K562 (cell line): ENCODE results near the gene LRRC1. TPM values are rescaled to one million over a fixed set of nuclear protein-coding genes. Genes with fewer than 3 reads are reported as not detected.

Experiments used
- ATAC-seq: fragments of 200-7000 bp; cut with Tn5 transposase; 3 replicates; pipeline ENCODE4 v1.9.1; 2020; ENCODE audit warnings: moderate library complexity
- BruUV-seq: library from RNA; stranded (reverse); fragments of 400-500 nt; replicated peaks from 2 replicates; lab custom pipeline; 2021; lab: Mats Ljungman, UMichigan
- CTCF ChIA-PET: fragments of 300-600 bp; formaldehyde crosslinking; extraction: SDS; loops from one replicate; lab custom pipeline; 2021; ENCODE audit warnings: low intra/inter-chr PET ratio; lab: Yijun Ruan, JAX
- POLR2A ChIA-PET: fragments of 300-600, 350-650 bp; sonication (Branson Sonifier 250); formaldehyde crosslinking; extraction: SDS; loops from one replicate; lab custom pipeline; 2021; ENCODE audit warnings: antibody characterized with exemption, inconsistent platforms; lab: Yijun Ruan, JAX
- DNase-seq, 4 experiments: peaks; one replicate each; pipeline versions ENCODE4 v3.0.0 to v3.0.0-alpha.2; 2011 to 2018; ENCODE audit warnings: low spot score in 3 of 4, mixed read lengths in 3 of 4; ENCODE audit errors: extremely low read depth in 1 of 4
- FAIRE-seq: peaks from 2 replicates; lab custom pipeline; 2011; peaks lifted over from hg19 to GRCh38; lab: Jason Lieb, UNC
- H2AFZ ChIP-seq: 2 replicates; pipeline ENCODE4 v1.6.0; 2011; ENCODE audit warnings: low read depth, low read length, control low read depth, inconsistent platforms
- H3K27ac ChIP-seq: fragments of 200-600 bp; 3 replicates; pipeline ENCODE4 v1.8.0; 2011; ENCODE audit warnings: low read depth, mild to moderate bottlenecking, control low read depth, inconsistent platforms, low read length, moderate library complexity, mixed read lengths; ENCODE audit errors: extremely low read depth
- H3K27me3 ChIP-seq, 2 experiments: fragments of 300-600 bp in 1 of 2; 2 replicates in 1 of 2; 3 replicates in 1 of 2; pipeline versions ENCODE4 v1.6.0 to v1.8.0; 2011; ENCODE audit warnings: inconsistent platforms in 2 of 2, low read length in 2 of 2, mild to moderate bottlenecking in 1 of 2, mixed read lengths in 1 of 2, moderate library complexity in 1 of 2; ENCODE audit not compliant: control insufficient read depth in 2 of 2, insufficient read depth in 2 of 2
- H3K36me3 ChIP-seq: fragments of 300-600 bp; 3 replicates; pipeline ENCODE4 v1.8.0; 2011; ENCODE audit warnings: mild to moderate bottlenecking, low read length, inconsistent platforms; ENCODE audit not compliant: control insufficient read depth, insufficient read depth
- H3K4me1 ChIP-seq, 2 experiments: fragments of 200-600 bp in 1 of 2; replicated peaks in 1 of 2; 2 replicates in 1 of 2; 3 replicates in 1 of 2; pipeline versions ENCODE4 v1.5.1 to v1.8.0; 2011; ENCODE audit warnings: inconsistent platforms in 2 of 2, low read length in 2 of 2, mild to moderate bottlenecking in 1 of 2, mixed read lengths in 1 of 2, moderate library complexity in 1 of 2; ENCODE audit not compliant: control insufficient read depth in 2 of 2, insufficient read depth in 2 of 2
- H3K4me2 ChIP-seq: 2 replicates; pipeline ENCODE4 v1.6.1; 2011; ENCODE audit warnings: low read length, control low read depth, inconsistent platforms, mixed read lengths; ENCODE audit not compliant: insufficient read depth
- H3K4me3 ChIP-seq: fragments of 200-600 bp; sonication (generic), shearing (Covaris generic); 2 replicates; pipeline ENCODE4 v1.5.1; 2016; ENCODE audit warnings: control low read depth, inconsistent platforms
- H3K79me2 ChIP-seq: fragments of 200-600 bp; 3 replicates; pipeline ENCODE4 v1.8.0; 2011; ENCODE audit warnings: low read length, inconsistent platforms; ENCODE audit not compliant: control insufficient read depth, insufficient read depth
- H3K9ac ChIP-seq, 2 experiments: 2 replicates each; pipeline versions ENCODE4 v1.6.0 to v1.6.1; 2011; ENCODE audit warnings: low read depth in 2 of 2, low read length in 2 of 2, control low read depth in 1 of 2, inconsistent platforms in 1 of 2, mild to moderate bottlenecking in 1 of 2, mixed read lengths in 1 of 2; ENCODE audit not compliant: insufficient read depth in 1 of 2
- H3K9me1 ChIP-seq: one replicate; pipeline ENCODE4 v1.6.0; 2011; ENCODE audit warnings: inconsistent platforms, mild to moderate bottlenecking, low read length, moderate library complexity; ENCODE audit not compliant: control insufficient read depth, insufficient read depth
- H3K9me3 ChIP-seq: replicated peaks from 2 replicates; pipeline ENCODE4 v1.5.1; 2011; ENCODE audit warnings: low read depth, low read length, inconsistent platforms; ENCODE audit not compliant: control insufficient read depth, insufficient read depth
- H4K20me1 ChIP-seq: replicated peaks from 2 replicates; pipeline ENCODE4 v1.6.1; 2011; ENCODE audit warnings: low read length, inconsistent platforms, mixed read lengths; ENCODE audit not compliant: control insufficient read depth, insufficient read depth
- FOSL1 ChIP-seq: fragments of 200-800 bp; sonication (Bioruptor generic); conservative IDR thresholded peaks from 2 replicates; pipeline ENCODE4 v1.6.1; 2016; ENCODE audit warnings: missing genetic modification characterization, missing compliant biosample characterization
- KAT8 ChIP-seq: fragments of 450-650 bp; IDR thresholded peaks from 2 replicates; pipeline ENCODE4 v1.6.1; 2016; ENCODE audit warnings: low read depth, mild to moderate bottlenecking
- PURB ChIP-seq: sonication (generic); formaldehyde crosslinking; IDR thresholded peaks from 2 replicates; pipeline ENCODE4 v1.9.0; 2021; ENCODE audit warnings: low read depth, mild to moderate bottlenecking, missing genetic modification reagents
- WGBS: fragments of 100-300 bp; shearing (Covaris generic); methylation state at CpG from one replicate; pipeline ENCODE4 v1.1.6; 2016; ENCODE audit warnings: low coverage, mixed read lengths; ENCODE audit not compliant: insufficient coverage; ENCODE audit errors: missing lambda C conversion rate; 5-methylcytosine and 5-hydroxymethylcytosine counted together
- in situ Hi-C: fragments of 300-500 bp; cut with MboI; formaldehyde crosslinking; loops from 4 replicates; pipeline ENCODE4 v1.15.0; 2018; ENCODE audit warnings: inconsistent platforms, mixed read lengths
- intact Hi-C: fragments of 100-400 bp; cut with micrococcal nuclease; formaldehyde crosslinking; loops from 2 replicates; pipeline ENCODE4 v1.14.2; 2022
- polyA plus RNA-seq, 8 experiments: library from polyadenylated mRNA; depleted of rRNA in 4 of 8; stranded (reverse) in 5 of 8; unstranded in 3 of 8; fragments of >200 nt; fragmentation: Nextera tagmentation in 2 of 8; fragmentation: Illumina TruSeq in 1 of 8; extraction: Ambion mirVana in 2 of 8; extraction: Trizol in 1 of 8; gene quantifications; 2 replicates each; pipeline versions ENCODE4 v1.2.1 to v1.2.3, GENCODE V29; 2011 to 2014; ENCODE audit warnings: inconsistent platforms in 1 of 8, missing spikeins in 1 of 8
- total RNA-seq, 7 experiments: library from RNA; depleted of rRNA in 6 of 7; stranded (reverse); fragments of >200 nt in 6 of 7; fragmentation: Illumina TruSeq in 2 of 7; extraction: Trizol in 2 of 7; gene quantifications; 2 replicates each; pipeline versions ENCODE4 v1.2.1 to v1.2.3, GENCODE V29; 2011 to 2021; ENCODE audit warnings: low replicate concordance in 1 of 7
- TF ChIP-seq, protein P1 (sequence below): fragments of 250-450 bp; sonication (Bioruptor Pico); IDR thresholded peaks from 2 replicates; pipeline ENCODE4 v1.5.0; 2021; ENCODE audit warnings: mild to moderate bottlenecking, borderline replicate concordance
- TF ChIP-seq, protein P2 (sequence below): sonication (generic); formaldehyde crosslinking; IDR thresholded peaks from 2 replicates; pipeline ENCODE4 v1.8.0; 2023; ENCODE audit warnings: mild to moderate bottlenecking, missing genetic modification reagents
- TF ChIP-seq, protein P3 (sequence below): sonication (generic); formaldehyde crosslinking; IDR thresholded peaks from 2 replicates; pipeline ENCODE4 v1.9.0; 2022; ENCODE audit warnings: mild to moderate bottlenecking, missing genetic modification reagents
- TF ChIP-seq, protein P4 (sequence below): fragments of 450-650 bp; conservative IDR thresholded peaks from 2 replicates; pipeline ENCODE4 v1.6.1; 2016; ENCODE audit warnings: missing genetic modification characterization, low read depth, mild to moderate bottlenecking, control low read depth, missing compliant biosample characterization

LRRC1 gene
- total and polyA plus RNA-seq, 9 of the 15 experiments (the other 6 are each of a cell fraction or from before 2014, with no cell fraction given): not detected

DNA sequence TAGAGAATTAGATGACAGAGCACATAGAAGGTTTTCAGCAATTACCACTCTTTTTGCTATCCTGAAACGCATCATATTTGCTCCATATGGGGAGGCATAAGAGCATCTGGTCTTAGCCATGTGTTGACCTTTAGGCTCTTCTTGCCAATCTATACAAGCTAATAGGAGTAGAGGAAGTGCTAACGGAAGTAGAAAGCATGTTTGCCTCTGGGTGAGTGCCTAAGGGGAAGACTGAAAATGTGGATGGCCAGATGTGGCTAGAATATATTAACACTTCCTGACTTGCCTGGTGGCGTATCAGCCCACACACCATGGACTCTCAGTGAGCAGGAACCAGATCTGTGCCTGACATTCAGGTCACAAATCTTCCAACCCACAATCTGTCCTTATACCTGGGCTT lies 136.3 kb downstream of the LRRC1 start:
- BruUV-seq: no TSS peak

More for the DNA sequence above, 136.3 kb downstream of the LRRC1 start:
- Histone ChIP-seq H3K9me3 (no peaks in the 10 kb centered on the region), H3K9me1 (no peaks in the 10 kb centered on the region), H3K4me1 (no peaks in the 10 kb centered on the region), H3K27ac (no peak overlapping the region), H3K4me2 (no peak overlapping the region), H3K9ac (no peak overlapping the region), H4K20me1 (no peaks in the 10 kb centered on the region), H3K4me3 (no peak overlapping the region), H3K27me3 (no peaks in the 10 kb centered on the region), H3K79me2 (no peaks in the 10 kb centered on the region), H2AFZ (no peak overlapping the region), H3K36me3 (no peaks in the 10 kb centered on the region)
- ChIA-PET CTCF (no interaction called here), POLR2A (interaction anchor here (0.6 kb wide), 1 partner anchor 1243 kb away, joined by 3 read pairs; the partner anchor contains the start of gene HCRTR2)
- in situ Hi-C loops: no loop called here
- DNase-seq (no peak), ATAC-seq (no peak), FAIRE-seq (no peak)
- WGBS: 0% methylated on average over 3 of the region's 3 CpGs
- TF ChIP-seq, protein P1, sequence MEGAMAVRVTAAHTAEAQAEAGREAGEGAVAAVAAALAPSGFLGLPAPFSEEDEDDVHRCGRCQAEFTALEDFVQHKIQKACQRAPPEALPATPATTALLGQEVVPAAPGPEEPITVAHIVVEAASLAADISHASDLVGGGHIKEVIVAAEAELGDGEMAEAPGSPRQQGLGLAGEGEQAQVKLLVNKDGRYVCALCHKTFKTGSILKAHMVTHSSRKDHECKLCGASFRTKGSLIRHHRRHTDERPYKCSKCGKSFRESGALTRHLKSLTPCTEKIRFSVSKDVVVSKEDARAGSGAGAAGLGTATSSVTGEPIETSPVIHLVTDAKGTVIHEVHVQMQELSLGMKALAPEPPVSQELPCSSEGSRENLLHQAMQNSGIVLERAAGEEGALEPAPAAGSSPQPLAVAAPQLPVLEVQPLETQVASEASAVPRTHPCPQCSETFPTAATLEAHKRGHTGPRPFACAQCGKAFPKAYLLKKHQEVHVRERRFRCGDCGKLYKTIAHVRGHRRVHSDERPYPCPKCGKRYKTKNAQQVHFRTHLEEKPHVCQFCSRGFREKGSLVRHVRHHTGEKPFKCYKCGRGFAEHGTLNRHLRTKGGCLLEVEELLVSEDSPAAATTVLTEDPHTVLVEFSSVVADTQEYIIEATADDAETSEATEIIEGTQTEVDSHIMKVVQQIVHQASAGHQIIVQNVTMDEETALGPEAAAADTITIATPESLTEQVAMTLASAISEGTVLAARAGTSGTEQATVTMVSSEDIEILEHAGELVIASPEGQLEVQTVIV (CRISPR knock-in tag): no peak
- TF ChIP-seq FOSL1 (tag): no peak
- TF ChIP-seq, protein P2, sequence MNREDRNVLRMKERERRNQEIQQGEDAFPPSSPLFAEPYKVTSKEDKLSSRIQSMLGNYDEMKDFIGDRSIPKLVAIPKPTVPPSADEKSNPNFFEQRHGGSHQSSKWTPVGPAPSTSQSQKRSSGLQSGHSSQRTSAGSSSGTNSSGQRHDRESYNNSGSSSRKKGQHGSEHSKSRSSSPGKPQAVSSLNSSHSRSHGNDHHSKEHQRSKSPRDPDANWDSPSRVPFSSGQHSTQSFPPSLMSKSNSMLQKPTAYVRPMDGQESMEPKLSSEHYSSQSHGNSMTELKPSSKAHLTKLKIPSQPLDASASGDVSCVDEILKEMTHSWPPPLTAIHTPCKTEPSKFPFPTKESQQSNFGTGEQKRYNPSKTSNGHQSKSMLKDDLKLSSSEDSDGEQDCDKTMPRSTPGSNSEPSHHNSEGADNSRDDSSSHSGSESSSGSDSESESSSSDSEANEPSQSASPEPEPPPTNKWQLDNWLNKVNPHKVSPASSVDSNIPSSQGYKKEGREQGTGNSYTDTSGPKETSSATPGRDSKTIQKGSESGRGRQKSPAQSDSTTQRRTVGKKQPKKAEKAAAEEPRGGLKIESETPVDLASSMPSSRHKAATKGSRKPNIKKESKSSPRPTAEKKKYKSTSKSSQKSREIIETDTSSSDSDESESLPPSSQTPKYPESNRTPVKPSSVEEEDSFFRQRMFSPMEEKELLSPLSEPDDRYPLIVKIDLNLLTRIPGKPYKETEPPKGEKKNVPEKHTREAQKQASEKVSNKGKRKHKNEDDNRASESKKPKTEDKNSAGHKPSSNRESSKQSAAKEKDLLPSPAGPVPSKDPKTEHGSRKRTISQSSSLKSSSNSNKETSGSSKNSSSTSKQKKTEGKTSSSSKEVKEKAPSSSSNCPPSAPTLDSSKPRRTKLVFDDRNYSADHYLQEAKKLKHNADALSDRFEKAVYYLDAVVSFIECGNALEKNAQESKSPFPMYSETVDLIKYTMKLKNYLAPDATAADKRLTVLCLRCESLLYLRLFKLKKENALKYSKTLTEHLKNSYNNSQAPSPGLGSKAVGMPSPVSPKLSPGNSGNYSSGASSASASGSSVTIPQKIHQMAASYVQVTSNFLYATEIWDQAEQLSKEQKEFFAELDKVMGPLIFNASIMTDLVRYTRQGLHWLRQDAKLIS (CRISPR knock-in tag): no peak
- no peak for TF ChIP-seq KAT8
- TF ChIP-seq, protein P3, sequence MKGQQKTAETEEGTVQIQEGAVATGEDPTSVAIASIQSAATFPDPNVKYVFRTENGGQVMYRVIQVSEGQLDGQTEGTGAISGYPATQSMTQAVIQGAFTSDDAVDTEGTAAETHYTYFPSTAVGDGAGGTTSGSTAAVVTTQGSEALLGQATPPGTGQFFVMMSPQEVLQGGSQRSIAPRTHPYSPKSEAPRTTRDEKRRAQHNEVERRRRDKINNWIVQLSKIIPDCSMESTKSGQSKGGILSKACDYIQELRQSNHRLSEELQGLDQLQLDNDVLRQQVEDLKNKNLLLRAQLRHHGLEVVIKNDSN (CRISPR knock-in tag): no peak
- TF ChIP-seq PURB (CRISPR knock-in tag): no peak
- TF ChIP-seq, protein P4, sequence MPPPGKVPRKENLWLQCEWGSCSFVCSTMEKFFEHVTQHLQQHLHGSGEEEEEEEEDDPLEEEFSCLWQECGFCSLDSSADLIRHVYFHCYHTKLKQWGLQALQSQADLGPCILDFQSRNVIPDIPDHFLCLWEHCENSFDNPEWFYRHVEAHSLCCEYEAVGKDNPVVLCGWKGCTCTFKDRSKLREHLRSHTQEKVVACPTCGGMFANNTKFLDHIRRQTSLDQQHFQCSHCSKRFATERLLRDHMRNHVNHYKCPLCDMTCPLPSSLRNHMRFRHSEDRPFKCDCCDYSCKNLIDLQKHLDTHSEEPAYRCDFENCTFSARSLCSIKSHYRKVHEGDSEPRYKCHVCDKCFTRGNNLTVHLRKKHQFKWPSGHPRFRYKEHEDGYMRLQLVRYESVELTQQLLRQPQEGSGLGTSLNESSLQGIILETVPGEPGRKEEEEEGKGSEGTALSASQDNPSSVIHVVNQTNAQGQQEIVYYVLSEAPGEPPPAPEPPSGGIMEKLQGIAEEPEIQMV: no peak
- intact Hi-C loops: no loop called here
